HG03575 (cell line): Measurements from ENCODE around the gene FDX1.

Experiments used
- ATAC-seq: cut with Tn5 transposase; IDR thresholded peaks from one replicate; pipeline ENCODE4 v1.9.1; 2021; ENCODE audit not compliant: unreplicated experiment, insufficient number of reproducible peaks, low FRiP score; ENCODE audit errors: extremely low read depth

The FDX1 gene

DNA sequence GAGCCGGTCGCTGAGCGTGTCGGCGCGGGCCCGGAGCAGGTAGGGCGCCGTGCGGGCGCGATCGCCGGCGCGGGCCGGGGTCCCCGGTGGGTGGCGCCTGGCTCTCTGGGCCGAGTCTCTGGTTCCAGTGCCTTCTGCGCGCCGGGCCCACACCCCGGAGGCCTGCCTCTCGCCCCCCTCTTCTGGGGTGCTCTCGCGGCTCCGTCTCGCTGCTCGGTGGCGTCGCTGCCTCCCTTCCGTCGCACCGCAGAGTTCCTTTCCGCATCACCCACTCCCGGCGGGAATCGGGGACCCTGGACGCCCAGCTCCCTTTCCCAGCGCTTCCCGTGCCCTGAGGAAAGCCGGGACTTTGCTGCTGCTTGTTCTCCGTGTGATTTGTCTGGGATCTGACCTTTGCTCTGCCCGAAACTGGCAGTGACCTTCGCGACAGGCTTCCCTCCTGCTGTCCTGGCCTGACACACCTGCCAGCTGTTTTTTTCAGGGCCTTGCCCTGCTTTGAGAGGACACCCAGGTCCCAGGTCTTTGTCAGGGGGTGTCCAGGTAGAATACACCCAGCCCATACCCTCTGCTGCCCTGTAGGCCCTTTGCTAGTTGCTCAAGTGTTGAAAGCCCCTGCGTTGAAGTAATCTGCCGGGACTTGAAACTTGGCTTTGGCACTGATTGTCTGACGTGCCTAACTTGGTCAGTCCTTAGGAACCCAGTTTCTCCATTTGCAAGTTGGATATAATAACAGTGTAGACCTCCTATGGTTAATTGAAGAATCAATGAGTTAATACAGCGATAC is 711 bp downstream of the FDX1 start:
- ATAC-seq = peak; percentile 18

DNA sequence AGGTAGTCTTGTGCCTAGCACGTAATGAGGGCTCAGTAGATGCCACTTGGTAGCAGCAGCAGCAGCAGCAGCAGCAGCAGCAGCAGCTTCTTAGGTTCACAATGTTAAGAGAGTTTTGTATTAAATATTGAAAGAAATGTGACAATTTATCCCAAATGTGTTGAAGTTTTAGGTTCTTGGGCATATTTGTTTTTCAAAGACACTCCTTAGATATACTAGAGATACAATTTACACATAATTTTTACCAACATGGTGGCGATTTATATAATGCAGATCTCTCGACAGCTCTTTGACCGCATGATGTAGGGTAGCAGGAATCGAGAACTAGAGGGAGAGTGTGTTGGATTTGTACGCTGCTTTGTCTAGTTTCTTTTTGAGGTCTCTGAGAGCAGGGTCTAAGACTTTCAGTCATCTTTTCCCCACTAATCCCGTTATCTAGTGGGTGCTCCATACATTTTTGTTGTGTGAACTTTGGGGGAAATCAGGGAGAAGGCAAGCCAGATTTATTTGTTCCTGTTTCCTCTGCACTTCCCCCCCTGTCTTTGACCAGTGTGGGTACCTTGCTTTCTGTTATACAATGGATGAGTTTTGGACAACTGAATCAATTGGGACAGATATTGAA is 1.4 kb downstream of the FDX1 start:
- ATAC-seq = no peak

DNA sequence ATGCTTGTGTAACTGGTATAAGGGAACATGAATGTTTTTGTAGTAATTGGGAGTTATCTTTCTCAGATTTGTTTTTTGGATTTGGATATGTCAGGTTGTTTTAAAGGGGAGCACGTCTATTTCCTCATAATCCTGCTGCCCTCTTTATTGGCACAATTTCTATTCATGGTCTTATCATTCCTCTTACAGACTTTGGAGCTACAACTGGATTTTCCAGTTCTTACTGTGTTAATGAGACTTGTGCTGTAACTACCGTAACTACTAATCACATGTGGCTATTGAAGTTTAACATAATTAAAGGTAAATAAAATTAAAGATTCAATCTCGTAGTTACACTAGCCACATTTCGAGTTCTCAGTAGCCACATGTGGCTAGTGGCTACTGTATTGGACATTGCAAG is 1.9 kb downstream of the FDX1 start:
- no peak for ATAC-seq

DNA sequence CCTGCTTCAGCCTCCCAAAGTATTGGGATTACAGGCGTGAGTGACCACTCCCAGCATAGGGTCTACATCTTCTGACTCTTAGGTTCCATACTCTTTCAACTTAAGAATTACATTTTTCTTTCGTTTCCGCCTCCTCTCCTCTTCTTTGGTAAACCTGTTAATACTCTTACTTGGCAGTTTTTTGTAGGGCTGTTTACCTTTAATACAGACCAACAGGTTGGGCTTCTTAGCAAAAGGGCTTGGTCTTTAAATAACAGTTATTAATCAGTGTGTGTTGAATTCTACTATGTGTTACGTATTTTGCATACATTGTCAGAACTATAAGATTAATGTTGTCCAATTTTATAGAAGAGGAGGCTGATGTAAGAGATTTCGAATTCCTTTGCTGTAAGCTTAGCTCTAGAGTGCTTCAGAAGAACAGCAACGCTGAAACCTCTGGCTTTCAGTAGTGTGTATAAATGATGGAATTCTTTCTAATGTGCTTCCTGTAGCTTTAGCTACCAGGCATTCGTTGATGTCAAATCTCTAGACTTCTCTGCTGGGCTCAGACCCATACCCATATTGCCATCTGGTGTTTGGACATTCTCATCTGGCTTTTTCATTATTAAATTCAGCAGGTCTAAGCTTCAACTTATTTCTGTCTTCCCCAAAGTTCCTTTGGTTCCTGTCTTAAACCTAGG is 3.1 kb downstream of the FDX1 start:
- ATAC-seq = no peak

DNA sequence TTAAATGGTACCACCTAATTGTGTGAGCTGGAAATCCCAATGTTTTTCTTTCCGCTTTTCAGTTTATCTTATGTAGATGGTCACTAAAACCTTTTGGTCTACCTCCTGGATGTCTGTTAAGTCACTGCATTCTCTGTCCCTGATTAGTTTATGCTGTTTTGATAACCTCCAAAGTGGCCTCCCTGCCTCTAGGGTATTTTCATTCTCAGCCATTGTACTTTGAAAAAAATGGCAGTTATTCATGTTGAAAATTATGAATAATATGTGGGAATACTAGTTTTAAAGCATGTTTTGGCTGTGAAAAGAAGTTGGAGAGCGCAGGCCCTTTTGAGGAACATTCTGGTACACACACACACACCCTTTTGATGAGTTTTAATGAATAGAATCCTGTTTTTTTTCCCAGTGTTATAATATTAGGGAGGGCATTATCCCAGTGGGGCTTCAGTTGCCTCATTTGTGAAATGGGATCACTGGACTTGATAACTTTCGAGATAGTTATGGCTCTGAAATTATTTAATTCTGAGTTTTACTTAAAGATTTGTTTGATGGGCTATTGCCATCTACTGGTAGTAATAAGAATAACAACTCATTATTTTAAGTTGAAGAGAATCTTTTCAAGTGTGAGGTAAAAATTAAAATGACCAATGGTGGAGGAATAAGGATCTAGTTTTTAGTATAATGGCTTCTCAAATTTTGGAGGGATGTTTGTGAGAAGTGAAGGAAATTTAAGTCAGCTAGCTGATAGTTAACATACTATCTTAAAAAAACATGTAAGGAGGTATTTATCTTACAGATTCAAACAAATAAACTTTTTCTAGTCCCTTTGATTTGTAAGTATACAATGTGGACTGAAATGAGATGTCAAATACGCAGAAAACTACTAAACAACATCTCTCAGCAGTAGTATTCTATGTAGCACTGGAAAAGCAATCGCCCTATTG is 3.9 kb downstream of the FDX1 start:
- ATAC-seq = no peak

DNA sequence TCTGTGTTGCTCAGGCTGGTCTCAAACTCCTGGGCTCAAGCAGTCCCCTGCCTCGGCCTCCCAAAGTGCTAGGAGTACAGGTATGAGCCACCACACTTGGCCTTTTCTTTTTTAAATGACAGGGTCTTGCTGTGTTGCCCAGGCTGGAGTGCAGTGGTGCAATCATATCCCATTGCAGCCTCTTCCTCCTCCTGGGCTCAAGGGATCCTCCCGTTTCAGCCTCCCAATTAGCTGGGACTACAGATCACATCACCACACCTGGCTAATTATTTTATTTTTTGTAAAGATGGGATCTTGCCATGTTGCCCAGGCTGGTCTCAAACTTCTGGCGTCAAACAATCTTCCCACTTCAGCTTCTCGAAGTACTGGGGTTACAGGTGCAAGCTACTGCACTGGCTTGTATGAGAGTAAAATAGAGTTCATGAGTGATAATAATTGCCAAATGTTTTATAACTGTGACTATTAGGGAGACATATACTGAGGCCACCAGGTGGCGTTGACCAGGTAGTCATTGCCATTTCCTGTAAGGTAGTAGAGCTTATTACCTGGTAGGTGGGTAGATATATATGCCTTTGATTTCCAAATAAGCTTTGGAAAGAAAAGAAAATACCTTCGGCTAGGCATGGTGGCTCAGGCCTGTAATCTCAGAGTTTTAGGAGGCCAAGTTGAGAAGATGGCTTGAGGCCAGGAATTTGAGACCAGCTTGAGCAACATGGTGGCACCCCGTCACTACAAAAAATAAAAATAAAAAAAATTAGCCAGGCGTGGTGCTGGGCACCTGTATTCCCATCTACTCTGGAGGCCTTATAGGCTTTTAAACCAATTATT is 5.4 kb downstream of the FDX1 start:
- ATAC-seq = no peak

DNA sequence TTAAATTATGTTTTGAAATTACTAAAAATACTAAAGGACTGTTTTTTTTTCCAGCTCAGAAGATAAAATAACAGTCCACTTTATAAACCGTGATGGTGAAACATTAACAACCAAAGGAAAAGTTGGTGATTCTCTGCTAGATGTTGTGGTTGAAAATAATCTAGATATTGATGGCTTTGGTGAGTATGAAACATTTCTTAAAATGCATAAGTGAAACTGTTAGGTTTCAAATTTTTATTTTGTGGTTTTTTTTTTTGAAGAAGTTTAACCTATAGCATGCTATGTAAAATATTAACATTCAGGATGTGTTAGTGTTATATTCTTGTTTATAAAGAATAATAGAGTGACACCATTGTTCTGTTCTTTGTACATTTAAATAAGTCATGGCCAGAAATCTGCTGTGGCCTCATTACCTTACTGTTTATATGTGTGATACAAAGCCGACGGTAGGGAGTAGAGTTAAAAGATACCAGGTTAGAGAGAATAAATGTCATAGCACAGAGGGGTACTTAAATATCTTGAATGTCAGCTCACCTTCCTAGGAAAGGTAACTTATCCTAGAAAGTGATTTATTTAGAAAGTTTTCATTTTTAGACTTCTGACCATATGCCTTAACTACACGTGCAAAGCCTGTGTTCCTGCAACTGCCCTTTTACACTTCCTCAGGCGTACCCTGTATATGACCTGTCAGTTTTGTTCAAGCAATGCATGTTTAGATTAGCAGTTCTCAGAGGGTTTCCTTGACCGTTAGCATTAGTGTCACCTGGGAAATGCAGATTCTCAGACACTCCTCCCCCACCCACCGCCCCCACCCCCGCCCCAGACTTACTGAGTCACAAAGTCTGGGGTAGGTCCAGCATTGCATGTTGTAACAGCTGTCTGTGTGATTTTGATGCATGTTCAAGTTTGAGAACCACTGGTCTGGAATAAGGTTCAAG is 6.3 kb downstream of the FDX1 start:
- ATAC-seq = peak; percentile 40

DNA sequence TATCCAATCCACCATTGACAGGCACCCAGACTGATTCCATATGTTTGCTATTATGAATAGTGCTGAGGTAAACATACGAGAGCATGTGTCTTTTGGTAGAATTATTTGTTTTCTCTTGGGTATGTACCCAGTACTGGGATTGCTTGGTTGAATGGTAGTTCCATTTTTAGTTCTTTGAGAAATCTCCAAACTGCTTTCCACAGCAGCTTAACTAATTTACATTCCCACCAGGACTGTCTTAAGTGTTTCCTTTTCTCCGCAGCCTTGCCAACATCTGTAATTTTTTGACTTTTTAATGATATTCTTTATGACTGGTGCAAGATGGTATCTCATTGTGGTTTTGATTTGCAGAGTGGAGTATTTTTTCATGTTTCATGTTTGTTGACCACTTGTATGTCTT is 8.3 kb downstream of the FDX1 start:
- ATAC-seq = no peak

DNA sequence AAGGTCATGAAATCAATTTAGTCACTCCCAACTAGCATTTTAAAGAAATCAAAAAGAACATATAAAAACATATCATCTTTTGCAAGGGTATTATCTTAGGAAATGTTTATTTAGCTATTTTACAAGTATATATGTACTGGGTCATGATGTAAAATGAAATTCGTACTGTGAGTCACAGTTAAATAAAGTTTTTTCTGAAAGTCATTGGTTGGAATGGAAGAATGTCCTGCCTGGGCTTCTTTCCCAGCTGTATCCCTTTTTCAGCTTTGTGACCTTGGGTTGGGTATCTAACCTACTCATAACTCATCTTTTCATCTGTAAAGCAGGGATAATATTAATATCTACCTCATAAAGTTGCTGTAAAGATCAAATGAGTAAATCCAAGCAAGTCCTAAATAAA is 15.7 kb downstream of the FDX1 start:
- no peak for ATAC-seq

DNA sequence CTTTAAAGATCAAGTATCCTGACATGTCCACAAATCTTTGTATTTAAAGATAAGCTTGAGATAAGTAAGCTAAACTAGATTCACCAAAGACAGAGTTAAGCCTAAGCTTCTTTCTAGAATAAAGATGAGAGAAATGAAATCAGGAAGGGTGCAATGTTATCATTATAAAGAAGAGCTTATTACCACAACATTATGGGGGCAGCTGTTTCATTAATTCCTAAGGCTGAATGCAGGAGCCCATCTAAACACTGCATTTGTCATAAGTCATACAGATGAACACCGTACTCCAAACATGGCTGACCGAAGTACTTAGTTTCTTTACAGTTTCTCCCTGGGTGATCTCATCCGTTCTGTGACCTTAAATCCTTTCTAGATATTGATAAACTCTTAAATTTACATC is 16.3 kb downstream of the FDX1 start:
- no peak for ATAC-seq

DNA sequence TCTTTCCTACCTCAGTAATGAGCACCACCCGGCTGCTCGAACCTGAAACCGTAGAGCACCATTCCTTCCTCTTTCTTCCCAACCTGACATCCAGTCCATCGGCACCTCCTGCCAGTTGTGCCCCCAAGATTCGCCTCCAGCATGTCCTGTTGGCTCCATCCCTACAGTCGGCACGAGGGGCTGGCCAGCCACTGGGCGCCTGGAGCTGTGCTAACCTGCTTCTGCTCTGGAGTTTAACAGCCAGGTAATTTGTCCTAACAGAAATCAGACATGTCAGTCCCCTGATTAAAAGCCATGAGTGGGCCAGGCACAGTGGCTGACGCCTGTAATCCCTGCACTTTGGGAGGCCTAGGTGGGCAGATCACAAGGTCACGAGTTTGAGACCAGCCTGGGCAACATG is 16.8 kb downstream of the FDX1 start:
- no peak for ATAC-seq

DNA sequence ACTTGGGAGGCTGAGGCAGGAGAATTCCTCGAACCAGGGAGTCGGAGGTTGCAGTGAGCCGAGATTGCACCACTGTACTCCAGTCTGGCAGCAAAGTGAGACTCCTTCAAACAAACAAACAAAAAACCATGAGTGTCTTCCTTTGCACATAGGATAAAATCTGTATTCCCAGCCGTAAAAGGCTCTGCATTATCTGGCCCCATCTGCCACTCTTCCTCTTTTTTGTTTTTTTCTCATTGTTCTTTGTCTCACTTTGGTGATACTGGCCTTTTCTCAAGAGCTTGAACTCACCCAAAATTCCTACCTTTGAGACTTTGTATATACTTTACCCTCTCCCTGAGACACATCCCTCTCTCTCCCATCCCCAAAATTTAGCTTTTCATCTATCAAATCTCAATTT is 17.6 kb downstream of the FDX1 start:
- no peak for ATAC-seq

DNA sequence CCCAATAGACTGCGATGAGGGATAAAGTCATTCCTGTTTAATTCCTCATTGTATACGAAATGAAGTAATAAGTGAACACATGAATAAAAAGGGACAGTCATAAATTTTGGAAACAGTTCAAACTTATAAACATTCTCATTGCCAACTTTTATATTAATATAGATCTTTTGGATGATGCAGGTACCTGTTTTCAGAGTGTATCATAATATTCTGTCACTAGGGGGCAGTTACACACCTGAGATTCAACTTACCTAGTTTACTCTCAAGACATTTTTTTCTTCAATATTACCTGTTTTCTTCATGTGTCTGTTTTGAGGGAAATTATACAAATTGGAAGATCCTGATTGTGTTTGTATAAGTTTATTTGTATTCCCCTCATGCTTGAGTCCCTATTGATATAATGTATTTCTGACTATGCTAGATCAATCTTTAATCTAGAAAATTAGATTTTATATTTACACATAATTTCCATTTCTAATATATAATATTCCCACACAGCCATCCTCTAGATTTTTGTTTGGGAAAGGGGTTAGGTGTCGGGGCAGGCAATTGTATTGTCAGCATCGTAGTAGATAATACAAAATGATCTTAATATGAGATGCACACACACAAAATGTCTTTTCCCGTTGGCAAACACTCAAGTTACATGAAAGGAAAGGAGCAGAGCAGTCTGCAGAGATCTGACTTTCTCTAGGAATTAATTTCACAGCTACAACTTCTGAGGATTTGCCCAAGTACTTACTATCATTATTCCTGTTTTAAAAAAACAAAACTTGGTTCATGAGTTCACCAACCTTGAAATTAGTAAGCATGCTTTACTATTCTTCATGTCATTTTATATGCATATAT is 18.4 kb downstream of the FDX1 start:
- no peak for ATAC-seq

DNA sequence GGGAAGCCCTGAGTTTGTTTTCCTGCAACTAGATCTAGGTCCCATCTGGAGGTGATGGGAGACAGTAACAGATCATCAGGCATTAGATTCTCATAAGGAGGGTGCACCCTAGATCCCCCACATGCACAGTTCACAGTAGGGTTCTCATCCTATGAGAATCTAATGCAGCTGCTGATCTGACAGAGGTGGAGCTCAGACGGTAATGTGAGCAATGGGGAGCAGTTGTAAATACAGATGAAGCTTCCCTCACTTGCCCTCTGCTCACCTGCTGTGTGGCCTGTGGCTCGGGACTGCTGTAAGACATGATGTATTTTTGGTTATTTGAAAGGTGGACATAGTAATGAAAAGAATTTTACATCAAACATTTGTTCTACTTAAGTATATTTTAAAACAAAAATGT is 20.5 kb downstream of the FDX1 start:
- no peak for ATAC-seq

DNA sequence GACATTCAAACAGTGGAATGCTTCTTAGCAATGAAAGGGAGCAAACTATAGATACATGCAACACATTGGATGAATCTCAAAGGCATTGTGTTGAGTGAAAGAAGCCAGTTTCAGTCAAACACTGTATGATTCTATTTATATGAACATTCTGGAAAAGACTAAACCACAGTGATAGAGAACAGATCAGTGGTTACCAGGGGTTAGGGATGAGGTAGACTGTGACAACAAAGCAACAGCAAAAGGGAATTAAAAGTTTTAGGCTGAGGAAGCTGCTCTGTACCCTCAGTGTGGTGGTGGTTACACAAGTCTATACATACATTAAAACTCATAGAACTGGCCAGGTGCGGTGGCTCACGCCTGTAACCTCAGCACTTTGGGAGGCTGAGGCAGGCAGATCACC is 23.0 kb downstream of the FDX1 start:
- ATAC-seq = no peak

DNA sequence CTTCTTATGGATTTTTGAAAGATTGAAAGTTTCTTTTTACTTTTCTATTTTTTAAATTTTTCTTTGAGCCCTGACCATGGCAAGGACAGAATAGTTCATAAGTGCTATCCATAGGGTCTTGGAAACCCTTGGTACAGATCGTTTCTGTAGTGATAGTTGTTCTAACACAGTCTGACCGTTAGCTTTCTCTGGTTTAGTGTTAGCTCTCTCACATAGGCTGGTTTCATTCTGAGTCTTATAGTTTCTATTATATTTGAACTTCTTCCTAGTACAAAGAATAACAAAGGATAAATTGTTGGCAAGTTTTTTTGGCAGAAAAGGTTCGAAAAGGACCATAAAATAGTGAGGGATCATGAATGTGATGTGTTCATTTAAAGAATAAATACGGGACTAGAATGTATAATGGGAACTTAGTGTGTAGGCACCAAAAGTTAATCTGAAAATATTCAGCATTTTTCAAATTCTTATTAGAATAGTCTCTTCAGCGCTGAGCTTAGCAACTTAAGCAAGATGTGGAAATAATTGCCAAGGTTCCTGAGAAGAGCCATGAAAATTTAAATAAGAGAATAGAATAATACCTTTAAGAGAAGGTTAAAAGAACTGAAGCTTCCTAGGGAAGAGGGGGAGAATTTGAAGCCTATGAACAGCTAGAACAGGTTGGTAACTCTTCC is 24.1 kb downstream of the FDX1 start:
- peak; percentile 67 for ATAC-seq
